ENCODE results near the gene NUDT8. TPM values are rescaled to one million over a fixed set of nuclear protein-coding genes. Genes with fewer than 3 reads are reported as not detected.
"Not testable (repeated sequence)": the region's sequence is repeated elsewhere in the genome, so short reads cannot be mapped to it uniquely, and the experiment has no call there.

Gene NUDT8
- polyA plus RNA-seq, 4 donors, result 11.7 to 67.1 (median 45.7) TPM

DNA sequence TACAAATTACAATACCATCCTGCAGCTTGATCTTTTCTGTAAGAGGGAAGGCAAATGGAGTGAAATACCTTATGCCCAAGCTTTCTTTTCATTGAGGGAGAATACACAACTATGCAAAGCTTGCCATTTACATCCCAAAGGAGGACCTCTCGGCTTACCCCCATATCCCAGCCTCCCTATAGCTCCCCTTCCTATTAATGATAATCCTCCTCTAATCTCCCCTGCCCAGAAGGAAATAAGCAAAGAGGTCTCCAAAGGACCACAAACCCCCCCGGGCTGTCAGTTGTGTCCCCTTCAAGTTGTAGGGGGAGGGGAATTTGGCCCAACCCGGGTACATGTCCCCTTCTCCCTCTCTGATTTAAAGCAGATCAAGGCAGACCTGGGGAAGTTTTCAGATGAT is 7.8 kb downstream of the NUDT8 start:
- not testable (repeated sequence) for H3K4me3 ChIP-seq (ENCODE audit: low read depth in 1 of 3, low read length in 3 of 3); H3K9me3 ChIP-seq (ENCODE audit: control insufficient read depth in 2 of 2, insufficient read depth in 1 of 2, low read depth in 1 of 2, low read length in 1 of 2); DNase-seq; H3K27me3 ChIP-seq (ENCODE audit: control insufficient read depth in 3 of 3, insufficient read depth in 3 of 3, low read length in 3 of 3); H3K36me3 ChIP-seq (ENCODE audit: control insufficient read depth in 3 of 3, insufficient read depth in 2 of 3, low read depth in 1 of 3, low read length in 3 of 3); FAIRE-seq; H3K4me1 ChIP-seq (ENCODE audit: control insufficient read depth in 3 of 3, insufficient read depth in 2 of 3, low read depth in 1 of 3, low read length in 2 of 3); H3K27ac ChIP-seq (ENCODE audit: low read depth in 1 of 3, low read length in 2 of 3)
- WGBS, 3 donors, result 71 to 85% (median 79%) methylated on average over 3 of the region's 3 CpGs

DNA sequence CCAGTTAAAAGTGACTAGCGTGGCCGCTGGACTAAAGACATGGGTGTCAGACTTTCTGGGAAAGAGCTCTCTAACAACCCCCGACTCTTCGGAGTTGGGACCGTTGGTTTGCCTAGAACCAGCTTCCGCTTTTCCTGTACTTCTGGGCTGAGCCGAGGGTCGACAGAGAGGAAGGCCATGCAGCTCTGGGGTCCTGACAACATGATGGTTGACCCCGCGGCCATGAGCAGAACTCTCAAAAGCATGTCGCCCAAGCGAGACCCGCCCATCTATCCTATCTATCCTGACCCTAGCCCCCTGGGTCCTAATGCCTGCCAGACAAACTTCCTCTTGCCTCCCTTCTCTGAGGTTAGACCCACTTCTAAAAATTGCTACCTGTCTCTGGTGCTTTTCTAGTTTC is 9.1 kb downstream of the NUDT8 start:
- WGBS, 3 donors, result 84 to 91% (median 87%) methylated on average over 13 of the region's 13 CpGs
- not testable (repeated sequence) for H3K4me1 ChIP-seq (ENCODE audit: control insufficient read depth in 3 of 3, insufficient read depth in 2 of 3, low read depth in 1 of 3, low read length in 2 of 3); FAIRE-seq; H3K9me3 ChIP-seq (ENCODE audit: control insufficient read depth in 2 of 2, insufficient read depth in 1 of 2, low read depth in 1 of 2, low read length in 1 of 2); DNase-seq; H3K27ac ChIP-seq (ENCODE audit: low read depth in 1 of 3, low read length in 2 of 3); H3K27me3 ChIP-seq (ENCODE audit: control insufficient read depth in 3 of 3, insufficient read depth in 3 of 3, low read length in 3 of 3); H3K36me3 ChIP-seq (ENCODE audit: control insufficient read depth in 3 of 3, insufficient read depth in 2 of 3, low read depth in 1 of 3, low read length in 3 of 3); H3K4me3 ChIP-seq (ENCODE audit: low read depth in 1 of 3, low read length in 3 of 3)

DNA sequence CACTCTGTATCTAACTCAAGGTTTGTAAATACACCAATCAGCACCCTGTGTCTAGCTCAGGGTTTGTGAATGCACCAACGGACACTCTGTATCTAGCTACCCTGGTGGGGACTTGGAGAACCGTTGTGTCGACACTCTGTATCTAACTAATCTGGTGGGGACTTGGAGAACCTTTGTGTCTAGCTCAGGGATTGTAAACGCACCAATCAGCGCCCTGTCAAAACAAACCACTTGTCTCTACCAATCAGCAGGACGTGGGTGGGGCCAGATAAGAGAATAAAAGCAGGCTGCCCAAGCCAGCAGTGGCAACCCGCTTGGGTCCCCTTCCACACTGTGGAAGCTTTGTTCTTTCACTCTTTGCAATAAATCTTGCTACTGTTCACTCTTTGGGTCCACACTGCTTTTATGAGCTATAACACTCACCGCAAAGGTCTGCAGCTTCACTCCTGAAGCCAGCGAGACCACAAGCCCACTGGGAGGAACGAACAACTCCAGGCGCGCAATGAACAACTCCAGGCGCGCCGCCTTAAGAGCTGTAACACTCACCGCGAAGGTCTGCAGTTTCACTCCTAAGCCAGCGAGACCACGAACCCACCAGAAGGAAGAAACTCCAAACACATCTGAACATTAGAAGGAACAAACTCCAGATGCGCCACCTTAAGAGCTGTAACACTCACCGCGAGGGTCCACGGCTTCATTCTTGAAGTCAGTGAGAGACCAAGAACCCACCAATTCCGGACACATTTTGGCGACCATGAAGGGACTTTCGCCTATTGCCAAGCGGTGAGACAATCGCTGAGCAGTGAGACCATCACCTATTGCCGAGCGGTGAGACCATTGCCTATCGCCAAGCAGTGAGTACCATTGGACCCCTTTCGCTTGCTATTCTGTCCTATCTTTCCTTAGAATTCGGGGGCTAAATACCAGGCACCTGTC is 9.8 kb downstream of the NUDT8 start:
- H3K36me3 ChIP-seq (ENCODE audit: control insufficient read depth in 3 of 3, insufficient read depth in 2 of 3, low read depth in 1 of 3, low read length in 3 of 3); FAIRE-seq: not testable (repeated sequence)
- WGBS, 3 donors, result 84 to 89% (median 88%) methylated on average over 33 of the region's 33 CpGs

DNA sequence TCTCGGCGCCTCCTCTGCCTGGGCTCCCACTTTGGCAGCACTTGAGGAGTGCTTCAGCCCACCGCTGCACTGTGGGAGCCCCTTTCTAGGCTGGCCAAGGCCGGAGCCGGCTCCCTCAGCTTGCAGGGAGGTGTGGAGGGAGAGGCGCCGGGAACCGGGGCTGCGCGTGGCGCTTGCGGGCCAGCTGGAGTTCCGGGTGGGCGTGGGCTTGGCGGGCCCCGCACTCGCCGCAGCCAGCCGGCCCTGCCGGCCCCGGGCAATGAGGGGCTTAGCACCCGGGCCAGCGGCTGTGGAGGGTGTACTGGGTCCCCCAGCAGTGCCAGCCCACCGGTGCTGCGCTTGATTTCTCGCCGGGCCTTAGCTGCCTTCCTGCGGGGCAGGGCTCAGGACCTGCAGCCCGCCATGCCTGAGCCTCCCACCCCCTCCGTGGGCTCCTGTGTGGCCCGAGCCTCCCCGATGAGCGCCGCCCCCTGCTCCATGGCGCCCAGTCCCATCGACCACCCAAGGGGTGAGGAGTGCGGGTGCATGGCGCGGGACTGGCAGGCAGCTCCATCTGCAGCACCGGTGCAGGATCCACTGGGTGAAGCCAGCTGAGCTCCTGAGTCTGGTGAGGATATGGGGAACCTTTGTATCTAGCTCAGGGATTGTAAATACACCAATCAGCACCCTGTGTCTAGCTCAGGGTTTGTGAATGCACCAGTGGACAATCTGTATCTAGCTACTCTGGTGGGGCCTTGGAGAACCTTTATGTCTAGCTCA is 10.7 kb downstream of the NUDT8 start:
- DNase-seq, FAIRE-seq: not testable (repeated sequence)

More for the DNA sequence above, 9.8 kb downstream of the NUDT8 start:
- H3K27ac ChIP-seq (ENCODE audit: low read depth in 1 of 3, low read length in 2 of 3); H3K4me3 ChIP-seq (ENCODE audit: low read depth in 1 of 3, low read length in 3 of 3); H3K9me3 ChIP-seq (ENCODE audit: control insufficient read depth in 2 of 2, insufficient read depth in 1 of 2, low read depth in 1 of 2, low read length in 1 of 2); DNase-seq; H3K4me1 ChIP-seq (ENCODE audit: control insufficient read depth in 3 of 3, insufficient read depth in 2 of 3, low read depth in 1 of 3, low read length in 2 of 3): not testable (repeated sequence)
- H3K27me3 ChIP-seq (ENCODE audit: control insufficient read depth in 3 of 3, insufficient read depth in 3 of 3, low read length in 3 of 3), result peaks cover 0 to 10% (median 0%) of the 10 kb centered on the region in 3 donors

DNA sequence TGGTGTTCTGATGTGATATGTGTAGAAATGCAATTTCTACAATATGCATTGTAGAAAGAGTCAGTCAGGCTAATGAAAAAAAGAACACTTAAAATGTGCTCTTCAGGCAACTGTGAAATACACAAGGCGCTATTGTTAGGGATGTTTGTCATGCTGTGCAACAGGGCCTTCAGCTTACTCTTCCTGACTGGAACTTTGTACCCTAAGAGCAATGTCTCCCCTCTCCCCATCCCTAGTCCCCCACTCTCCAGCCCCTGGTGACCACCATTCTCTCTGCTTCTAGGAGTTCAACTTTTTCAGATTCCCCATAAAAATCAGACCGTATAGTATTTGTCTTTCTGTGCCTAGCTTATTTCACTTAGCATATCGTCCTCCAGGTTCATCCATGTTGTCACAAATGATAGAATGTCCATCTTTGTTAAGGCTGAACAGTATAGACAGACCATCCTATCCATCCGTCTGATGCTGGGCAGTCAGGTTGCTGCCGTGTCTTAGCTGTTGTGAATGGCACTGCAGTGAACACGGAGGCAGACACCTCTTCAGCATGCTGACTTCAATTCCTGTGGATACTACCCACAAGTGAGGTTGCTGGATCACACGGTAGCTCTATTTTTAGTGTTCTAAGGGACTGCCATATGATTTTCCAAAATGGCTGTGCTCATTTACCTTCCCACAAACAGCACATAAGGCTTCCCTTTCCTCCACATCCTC is 12.3 kb downstream of the NUDT8 start:
- WGBS, 3 donors, result 74 to 89% (median 81%) methylated on average over 7 of the region's 7 CpGs
- Histone ChIP-seq H3K27me3 (ENCODE audit: control insufficient read depth in 3 of 3, insufficient read depth in 3 of 3, low read length in 3 of 3) (peaks cover 0 to 10% (median 0%) of the 10 kb centered on the region in 3 donors), H3K36me3 (ENCODE audit: control insufficient read depth in 3 of 3, insufficient read depth in 2 of 3, low read depth in 1 of 3, low read length in 3 of 3) (peaks cover 0 to 13% (median 0%) of the 10 kb centered on the region in 3 donors), H3K4me3 (ENCODE audit: low read depth in 1 of 3, low read length in 3 of 3) (no peak overlapping the region), H3K27ac (ENCODE audit: low read depth in 1 of 3, low read length in 2 of 3) (no peak overlapping the region), H3K9me3 (ENCODE audit: control insufficient read depth in 2 of 2, insufficient read depth in 1 of 2, low read depth in 1 of 2, low read length in 1 of 2) (no peaks in the 10 kb centered on the region), H3K4me1 (ENCODE audit: control insufficient read depth in 3 of 3, insufficient read depth in 2 of 3, low read depth in 1 of 3, low read length in 2 of 3) (peaks cover 0 to 13% (median 0%) of the 10 kb centered on the region in 3 donors)
- no peak for DNase-seq
- FAIRE-seq, result no peak

More for the DNA sequence above, 10.7 kb downstream of the NUDT8 start:
- 90 to 96% (median 95%) methylated on average over 26 to 40 of the region's 40 CpGs for WGBS, 3 donors
- H3K4me3 ChIP-seq (ENCODE audit: low read depth in 1 of 3, low read length in 3 of 3); H3K9me3 ChIP-seq (ENCODE audit: control insufficient read depth in 2 of 2, insufficient read depth in 1 of 2, low read depth in 1 of 2, low read length in 1 of 2); H3K27ac ChIP-seq (ENCODE audit: low read depth in 1 of 3, low read length in 2 of 3); H3K36me3 ChIP-seq (ENCODE audit: control insufficient read depth in 3 of 3, insufficient read depth in 2 of 3, low read depth in 1 of 3, low read length in 3 of 3): not testable (repeated sequence)
- peaks cover 0 to 14% (median 0%) of the 10 kb centered on the region in 3 donors for H3K4me1 ChIP-seq (ENCODE audit: control insufficient read depth in 3 of 3, insufficient read depth in 2 of 3, low read depth in 1 of 3, low read length in 2 of 3)
- peaks cover 0 to 10% (median 0%) of the 10 kb centered on the region in 3 donors for H3K27me3 ChIP-seq (ENCODE audit: control insufficient read depth in 3 of 3, insufficient read depth in 3 of 3, low read length in 3 of 3)

DNA sequence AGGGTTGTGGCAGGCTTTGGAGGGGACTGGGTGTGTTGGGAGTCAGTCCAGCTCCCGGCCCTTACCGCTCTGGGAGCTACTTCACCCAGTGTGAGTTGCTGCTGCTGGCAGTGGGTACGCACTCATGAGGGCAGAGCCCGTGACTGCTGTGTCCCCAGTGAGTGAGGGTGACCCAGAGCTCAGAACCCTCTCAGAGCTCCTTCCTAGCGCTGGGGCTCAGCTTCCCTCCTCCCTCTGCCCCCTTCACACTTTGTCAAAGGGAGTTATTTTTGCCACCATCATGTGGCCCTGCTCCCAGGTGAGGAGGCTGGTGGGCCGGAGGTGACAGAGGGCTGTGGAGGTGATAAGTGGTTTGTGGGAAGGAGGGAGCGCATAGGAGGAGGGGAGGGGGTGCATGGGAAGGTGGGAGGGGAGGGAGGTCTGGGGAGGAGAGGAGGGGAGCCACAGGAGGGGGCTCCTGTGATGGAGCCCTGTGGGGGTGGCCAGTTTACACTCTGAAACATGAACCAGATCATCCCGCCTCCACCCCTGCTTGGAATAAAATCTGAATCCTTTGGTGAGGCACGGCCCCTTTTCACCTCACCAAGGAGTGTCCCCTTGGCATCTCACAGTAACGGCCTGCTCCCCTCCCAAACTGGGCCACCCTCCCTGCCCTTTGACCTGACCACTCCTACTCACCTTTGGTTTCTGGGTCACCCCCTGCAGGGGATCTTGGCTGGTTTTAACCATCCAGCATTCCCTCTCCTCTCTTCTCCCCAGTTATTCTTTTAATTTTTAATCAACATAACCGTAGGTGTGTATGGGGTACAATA is 13.1 kb downstream of the NUDT8 start:
- no peak for DNase-seq

DNA sequence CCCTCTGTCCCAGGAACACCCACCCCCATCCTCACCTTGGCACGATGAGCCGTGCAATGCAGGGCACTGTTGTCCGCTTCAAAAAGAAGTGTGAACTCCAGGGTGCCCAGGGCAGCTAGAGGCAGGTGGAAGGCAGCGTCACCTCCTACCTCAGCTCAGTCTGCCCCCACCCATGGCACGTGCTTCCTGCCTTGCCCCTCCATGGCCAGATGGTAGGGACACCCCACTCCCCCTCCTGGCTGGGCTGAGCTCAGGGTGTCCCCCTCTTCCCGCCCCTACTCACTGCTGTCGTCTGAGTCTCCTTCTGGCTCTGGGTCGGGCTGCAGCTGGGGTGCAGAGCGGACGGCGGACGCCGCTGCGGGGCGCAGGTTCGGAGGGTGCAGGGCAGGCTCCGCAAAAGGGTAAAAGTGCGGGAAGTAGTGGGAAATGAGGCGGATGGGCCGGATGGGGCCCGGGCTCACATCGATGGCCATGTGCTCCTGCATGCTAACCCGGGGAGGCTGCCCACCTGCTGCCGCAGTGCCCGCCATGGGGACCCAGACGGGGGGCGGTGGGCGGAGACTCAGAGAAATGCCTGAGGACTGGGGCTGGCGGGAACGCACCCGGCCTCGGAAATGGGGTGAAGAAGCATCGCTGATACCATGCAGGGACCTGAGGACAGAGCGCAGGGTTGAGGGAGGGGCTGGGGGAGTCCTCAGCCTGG is 13.9 kb downstream of the NUDT8 start:
- Histone ChIP-seq H3K9me3 (ENCODE audit: control insufficient read depth in 2 of 2, insufficient read depth in 1 of 2, low read depth in 1 of 2, low read length in 1 of 2) (no peaks in the 10 kb centered on the region), H3K27ac (ENCODE audit: low read depth in 1 of 3, low read length in 2 of 3) (no peak overlapping the region), H3K4me1 (ENCODE audit: control insufficient read depth in 3 of 3, insufficient read depth in 2 of 3, low read depth in 1 of 3, low read length in 2 of 3) (peaks cover 0 to 13% (median 0%) of the 10 kb centered on the region in 3 donors), H3K36me3 (ENCODE audit: control insufficient read depth in 3 of 3, insufficient read depth in 2 of 3, low read depth in 1 of 3, low read length in 3 of 3) (peaks cover 0 to 28% (median 9%) of the 10 kb centered on the region in 3 donors), H3K27me3 (ENCODE audit: control insufficient read depth in 3 of 3, insufficient read depth in 3 of 3, low read length in 3 of 3) (peaks cover 0 to 10% (median 0%) of the 10 kb centered on the region in 3 donors), H3K4me3 (ENCODE audit: low read depth in 1 of 3, low read length in 3 of 3) (no peak overlapping the region)
- 28 to 29% (median 28%) methylated on average over 24 to 34 of the region's 34 CpGs for WGBS, 3 donors
- FAIRE-seq, result no peak
- no peak for DNase-seq

More for the DNA sequence above, 13.1 kb downstream of the NUDT8 start:
- H3K36me3 ChIP-seq (ENCODE audit: control insufficient read depth in 3 of 3, insufficient read depth in 2 of 3, low read depth in 1 of 3, low read length in 3 of 3), result peaks cover 0 to 21% (median 5%) of the 10 kb centered on the region in 3 donors
- H3K27ac ChIP-seq (ENCODE audit: low read depth in 1 of 3, low read length in 2 of 3), result no peak overlapping the region
- no peak for FAIRE-seq
- WGBS, 3 donors, result 44 to 54% (median 47%) methylated on average over 10 to 11 of the region's 11 CpGs
- H3K27me3 ChIP-seq (ENCODE audit: control insufficient read depth in 3 of 3, insufficient read depth in 3 of 3, low read length in 3 of 3), result peaks cover 0 to 10% (median 0%) of the 10 kb centered on the region in 3 donors
- H3K4me3 ChIP-seq (ENCODE audit: low read depth in 1 of 3, low read length in 3 of 3), result no peak overlapping the region
- no peaks in the 10 kb centered on the region for H3K9me3 ChIP-seq (ENCODE audit: control insufficient read depth in 2 of 2, insufficient read depth in 1 of 2, low read depth in 1 of 2, low read length in 1 of 2)
- H3K4me1 ChIP-seq (ENCODE audit: control insufficient read depth in 3 of 3, insufficient read depth in 2 of 3, low read depth in 1 of 3, low read length in 2 of 3), result peaks cover 0 to 13% (median 0%) of the 10 kb centered on the region in 3 donors

All from small intestine (tissue), 7 donors.